ENCODE results near the gene TXNRD3.
"Not testable (repeated sequence)": the region's sequence is repeated elsewhere in the genome, so short reads cannot be mapped to it uniquely, and the experiment has no call there.

The TXNRD3 gene

DNA sequence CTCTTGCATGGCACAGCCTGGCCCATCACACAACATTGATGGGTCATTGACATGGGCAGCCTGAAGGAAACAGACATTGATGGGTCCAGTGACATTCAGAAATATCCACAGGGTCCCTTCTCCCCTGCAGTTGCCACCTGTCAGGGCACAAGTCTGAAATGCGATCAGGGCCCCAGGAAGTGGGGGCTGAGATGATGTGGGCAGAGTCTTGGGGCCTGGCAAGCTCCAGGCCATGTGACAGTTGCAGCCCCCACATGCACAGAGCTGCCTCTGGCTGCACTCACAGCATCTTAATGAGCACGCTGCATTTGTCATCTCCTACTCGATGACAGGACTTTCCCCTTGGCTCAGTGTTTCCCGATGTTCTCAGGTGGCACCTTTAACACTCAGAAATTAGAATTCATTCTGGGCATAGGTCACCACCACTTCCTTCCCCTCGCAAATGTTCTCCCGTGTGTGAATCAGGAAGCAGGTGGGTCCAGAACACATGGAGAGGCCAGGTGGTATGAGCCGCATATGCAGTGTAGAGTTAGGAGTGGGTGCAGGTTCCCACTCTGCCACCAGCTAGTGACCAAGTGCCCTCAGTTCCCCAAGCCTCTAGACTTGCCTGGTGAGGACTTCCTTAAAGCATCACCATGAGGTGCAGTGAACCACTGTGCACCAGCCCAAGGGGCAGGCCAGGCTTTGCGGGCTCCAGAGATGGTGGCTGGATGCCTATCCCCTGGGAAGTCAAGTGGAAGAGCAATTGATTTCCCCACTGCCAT lies 1.6 kb upstream of the TXNRD3 start:
- Histone ChIP-seq H3K27ac (ENCODE audit: low read depth, low read length) (no peak overlapping the region), H3K27me3 (ENCODE audit: control insufficient read depth, insufficient read depth, low read length) (no peaks in the 10 kb centered on the region), H3K4me1 (ENCODE audit: control insufficient read depth, insufficient read depth, low read length) (no peaks in the 10 kb centered on the region), H3K4me3 (ENCODE audit: low read length) (no peak overlapping the region), H3K9ac (ENCODE audit: low read length) (no peak overlapping the region), H3K36me3 (ENCODE audit: control insufficient read depth, insufficient read depth, low read length) (no peaks in the 10 kb centered on the region)

DNA sequence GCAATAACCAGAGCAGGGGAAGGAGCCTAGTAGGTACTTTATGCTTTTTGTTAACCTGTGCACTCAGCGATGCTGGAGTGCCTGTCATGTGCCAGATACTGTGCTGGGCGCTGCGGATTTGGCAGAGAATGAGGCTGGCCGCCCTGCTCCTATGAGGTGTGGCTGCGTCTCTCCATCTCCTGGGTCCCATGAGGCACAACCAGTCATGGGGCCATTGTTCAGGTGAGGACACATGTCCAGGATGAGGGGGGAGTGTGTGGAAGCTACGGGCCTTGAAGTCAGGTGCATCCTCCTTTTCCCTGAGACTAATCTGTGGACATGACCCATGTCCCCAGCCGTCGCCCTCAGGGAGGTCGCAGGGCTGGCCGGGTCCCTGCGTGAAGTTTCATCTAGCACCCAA lies 963 bp upstream of the TXNRD3 start:
- H3K4me3 ChIP-seq (ENCODE audit: low read length): no peak overlapping the region
- no peaks in the 10 kb centered on the region for H3K36me3 ChIP-seq (ENCODE audit: control insufficient read depth, insufficient read depth, low read length)
- H3K4me1 ChIP-seq (ENCODE audit: control insufficient read depth, insufficient read depth, low read length): no peaks in the 10 kb centered on the region
- H3K27ac ChIP-seq (ENCODE audit: low read depth, low read length): no peak overlapping the region
- H3K9ac ChIP-seq (ENCODE audit: low read length): no peak overlapping the region
- H3K27me3 ChIP-seq (ENCODE audit: control insufficient read depth, insufficient read depth, low read length): no peaks in the 10 kb centered on the region

DNA sequence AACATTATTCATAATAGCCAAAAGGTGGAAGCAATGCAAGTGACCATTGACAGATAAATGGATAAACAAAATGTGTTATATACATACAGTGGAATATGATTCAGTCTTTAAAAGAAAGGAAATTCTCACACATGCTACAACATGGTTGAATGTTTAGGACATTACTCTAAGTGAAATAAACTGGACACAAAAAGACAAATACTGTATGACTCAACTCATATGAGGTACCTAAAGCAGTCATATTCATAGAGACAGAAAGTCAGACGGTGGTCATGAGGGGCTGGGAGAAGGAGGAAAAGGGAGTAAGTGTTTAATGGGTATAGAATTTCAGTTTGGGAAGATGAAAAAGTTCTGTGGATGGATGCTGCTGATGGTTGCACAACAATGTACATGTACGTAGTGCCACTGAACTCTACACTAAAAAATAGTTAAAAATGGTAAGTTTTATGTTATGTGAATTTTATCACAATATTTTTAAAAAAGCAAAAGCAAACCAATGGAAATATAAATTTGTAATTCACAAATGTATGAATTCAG lies 5.3 kb downstream of the TXNRD3 start:
- Histone ChIP-seq H3K27me3 (ENCODE audit: control insufficient read depth, insufficient read depth, low read length) (no peaks in the 10 kb centered on the region), H3K36me3 (ENCODE audit: control insufficient read depth, insufficient read depth, low read length) (no peaks in the 10 kb centered on the region), H3K4me1 (ENCODE audit: control insufficient read depth, insufficient read depth, low read length) (no peaks in the 10 kb centered on the region), H3K27ac (ENCODE audit: low read depth, low read length) (no peak overlapping the region), H3K9ac (ENCODE audit: low read length) (no peak overlapping the region), H3K4me3 (ENCODE audit: low read length) (no peak overlapping the region)

DNA sequence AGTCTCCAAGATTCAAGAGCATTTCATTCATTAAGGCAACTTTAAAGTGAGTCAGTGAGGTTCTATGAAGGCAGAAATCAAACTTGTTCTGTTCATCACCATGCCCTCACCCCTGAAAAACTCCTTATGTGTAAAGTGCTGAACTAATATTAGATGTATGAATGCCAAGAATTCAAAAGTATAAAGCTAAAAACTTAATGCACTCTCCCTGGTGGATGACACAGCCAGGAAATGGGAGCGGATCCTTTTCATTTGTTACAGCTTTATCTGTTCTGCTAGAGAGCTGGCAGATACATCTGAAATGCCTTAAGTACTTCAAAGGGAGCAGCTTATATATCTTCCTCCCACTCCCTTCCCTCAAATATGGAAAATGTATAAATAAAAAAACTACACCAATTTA lies 8.2 kb downstream of the TXNRD3 start:
- Histone ChIP-seq H3K4me3 (ENCODE audit: low read length) (no peak overlapping the region), H3K27me3 (ENCODE audit: control insufficient read depth, insufficient read depth, low read length) (no peaks in the 10 kb centered on the region), H3K4me1 (ENCODE audit: control insufficient read depth, insufficient read depth, low read length) (no peaks in the 10 kb centered on the region), H3K9ac (ENCODE audit: low read length) (no peak overlapping the region), H3K27ac (ENCODE audit: low read depth, low read length) (no peak overlapping the region), H3K36me3 (ENCODE audit: control insufficient read depth, insufficient read depth, low read length) (no peaks in the 10 kb centered on the region)

DNA sequence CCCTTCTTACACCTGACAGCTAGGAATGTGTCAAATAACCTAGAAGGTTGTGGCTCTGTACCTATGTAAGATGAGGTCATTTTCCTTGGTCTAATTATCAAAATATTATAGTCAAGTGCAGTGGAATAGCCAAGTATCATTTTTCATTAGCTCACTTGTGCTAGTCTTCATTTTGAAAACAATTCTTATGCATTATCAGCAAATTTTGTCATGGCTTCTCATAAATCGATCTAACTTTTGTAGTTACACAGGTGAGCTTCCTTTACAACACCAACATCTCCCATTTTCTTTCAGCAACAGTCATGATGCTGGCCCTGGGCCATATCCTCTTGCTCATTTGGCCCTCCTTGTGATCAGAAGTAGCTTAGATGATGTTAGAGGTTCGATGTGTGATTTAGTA lies 10.3 kb downstream of the TXNRD3 start:
- Histone ChIP-seq H3K4me3 (ENCODE audit: low read length) (no peak overlapping the region), H3K36me3 (ENCODE audit: control insufficient read depth, insufficient read depth, low read length) (no peaks in the 10 kb centered on the region), H3K27me3 (ENCODE audit: control insufficient read depth, insufficient read depth, low read length) (no peaks in the 10 kb centered on the region), H3K4me1 (ENCODE audit: control insufficient read depth, insufficient read depth, low read length) (no peaks in the 10 kb centered on the region), H3K9ac (ENCODE audit: low read length) (no peak overlapping the region), H3K27ac (ENCODE audit: low read depth, low read length) (no peak overlapping the region)

DNA sequence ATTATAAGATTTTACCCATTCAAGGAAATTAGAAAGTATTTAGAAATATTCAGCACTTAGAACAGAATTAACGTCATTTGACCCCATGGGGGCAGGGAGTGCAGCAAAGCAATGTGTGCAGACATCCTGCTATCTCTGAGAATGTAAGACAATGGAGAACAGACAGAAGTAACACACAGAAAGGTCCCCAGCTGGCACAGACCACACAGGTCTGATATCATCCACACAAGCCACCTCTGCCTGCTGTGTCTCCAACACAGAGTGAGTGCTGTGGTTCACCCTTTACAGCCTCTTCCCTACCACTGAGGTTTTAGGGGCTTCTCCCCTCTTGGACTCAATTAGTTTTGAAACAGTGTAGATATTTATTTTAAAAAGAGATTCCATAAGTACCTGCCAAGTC lies 16.1 kb downstream of the TXNRD3 start:
- H3K27ac ChIP-seq (ENCODE audit: low read depth, low read length): no peak overlapping the region
- no peak overlapping the region for H3K9ac ChIP-seq (ENCODE audit: low read length)
- no peaks in the 10 kb centered on the region for H3K36me3 ChIP-seq (ENCODE audit: control insufficient read depth, insufficient read depth, low read length)
- no peaks in the 10 kb centered on the region for H3K4me1 ChIP-seq (ENCODE audit: control insufficient read depth, insufficient read depth, low read length)
- no peaks in the 10 kb centered on the region for H3K27me3 ChIP-seq (ENCODE audit: control insufficient read depth, insufficient read depth, low read length)
- no peak overlapping the region for H3K4me3 ChIP-seq (ENCODE audit: low read length)

DNA sequence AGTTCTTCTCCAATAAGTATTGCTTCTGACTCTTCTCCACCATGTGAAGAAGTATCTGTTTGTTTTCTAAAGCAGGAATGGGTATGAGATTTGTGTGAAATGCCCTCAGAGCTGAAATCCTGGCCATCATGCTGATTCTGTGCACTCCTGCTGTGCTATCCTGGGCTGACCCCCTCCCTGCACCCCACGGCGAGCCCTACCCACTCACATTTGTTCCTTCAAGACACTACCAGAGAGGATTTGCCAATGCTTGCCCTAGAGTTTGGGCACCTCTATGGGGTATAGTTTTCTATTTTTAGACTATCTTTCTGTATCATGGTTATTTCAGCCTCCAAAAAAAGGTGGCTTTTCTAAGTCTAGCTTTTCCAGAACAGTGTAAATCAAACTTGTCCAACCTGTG lies 18.5 kb downstream of the TXNRD3 start:
- Histone ChIP-seq H3K4me3 (ENCODE audit: low read length) (no peak overlapping the region), H3K27me3 (ENCODE audit: control insufficient read depth, insufficient read depth, low read length) (no peaks in the 10 kb centered on the region), H3K9ac (ENCODE audit: low read length) (no peak overlapping the region), H3K36me3 (ENCODE audit: control insufficient read depth, insufficient read depth, low read length) (no peaks in the 10 kb centered on the region), H3K4me1 (ENCODE audit: control insufficient read depth, insufficient read depth, low read length) (no peaks in the 10 kb centered on the region), H3K27ac (ENCODE audit: low read depth, low read length) (no peak overlapping the region)

DNA sequence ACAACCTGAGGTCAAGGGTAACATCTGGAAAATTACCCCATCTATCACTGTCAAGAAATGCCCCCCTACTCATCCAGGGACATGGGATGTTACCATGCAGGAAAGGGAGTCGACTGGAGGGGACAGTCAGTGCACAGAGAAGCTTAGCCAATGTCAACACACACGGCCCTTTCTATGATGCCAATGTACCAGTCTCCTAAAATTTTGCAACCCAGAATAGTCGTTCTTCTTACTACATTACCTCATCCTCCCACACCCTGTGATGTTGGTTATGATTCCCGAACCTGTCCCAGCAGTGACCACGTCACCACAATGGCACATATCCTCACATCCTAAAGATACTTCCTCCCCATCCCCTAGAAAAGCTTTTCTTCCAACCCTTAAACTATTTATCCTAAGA lies 20.1 kb downstream of the TXNRD3 start:
- Histone ChIP-seq H3K9ac (ENCODE audit: low read length) (no peak overlapping the region), H3K4me3 (ENCODE audit: low read length) (no peak overlapping the region), H3K4me1 (ENCODE audit: control insufficient read depth, insufficient read depth, low read length) (no peaks in the 10 kb centered on the region), H3K27me3 (ENCODE audit: control insufficient read depth, insufficient read depth, low read length) (no peaks in the 10 kb centered on the region), H3K27ac (ENCODE audit: low read depth, low read length) (no peak overlapping the region), H3K36me3 (ENCODE audit: control insufficient read depth, insufficient read depth, low read length) (no peaks in the 10 kb centered on the region)

DNA sequence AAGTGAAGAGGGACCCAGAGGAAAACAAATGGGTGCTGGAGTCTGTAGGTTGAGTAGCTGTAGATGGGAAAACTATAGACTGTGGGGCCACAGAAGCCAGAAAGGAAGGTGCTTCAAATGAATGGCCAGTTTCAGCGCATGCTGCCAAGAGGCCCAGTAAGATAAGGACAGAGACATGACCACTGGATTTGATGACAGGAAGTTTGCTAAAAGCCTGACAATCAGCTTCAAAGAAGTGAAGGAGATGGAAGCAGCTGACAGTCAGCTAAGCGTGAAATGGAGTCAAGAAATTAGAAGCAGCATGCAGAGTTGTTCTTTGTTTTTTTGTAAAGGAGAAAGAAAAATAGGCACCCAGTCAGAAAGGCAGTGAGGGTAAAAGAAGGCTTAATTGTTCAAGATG lies 24.9 kb downstream of the TXNRD3 start:
- Histone ChIP-seq H3K4me1 (ENCODE audit: control insufficient read depth, insufficient read depth, low read length) (no peaks in the 10 kb centered on the region), H3K4me3 (ENCODE audit: low read length) (no peak overlapping the region), H3K27ac (ENCODE audit: low read depth, low read length) (no peak overlapping the region), H3K27me3 (ENCODE audit: control insufficient read depth, insufficient read depth, low read length) (no peaks in the 10 kb centered on the region), H3K9ac (ENCODE audit: low read length) (no peak overlapping the region), H3K36me3 (ENCODE audit: control insufficient read depth, insufficient read depth, low read length) (no peaks in the 10 kb centered on the region)

DNA sequence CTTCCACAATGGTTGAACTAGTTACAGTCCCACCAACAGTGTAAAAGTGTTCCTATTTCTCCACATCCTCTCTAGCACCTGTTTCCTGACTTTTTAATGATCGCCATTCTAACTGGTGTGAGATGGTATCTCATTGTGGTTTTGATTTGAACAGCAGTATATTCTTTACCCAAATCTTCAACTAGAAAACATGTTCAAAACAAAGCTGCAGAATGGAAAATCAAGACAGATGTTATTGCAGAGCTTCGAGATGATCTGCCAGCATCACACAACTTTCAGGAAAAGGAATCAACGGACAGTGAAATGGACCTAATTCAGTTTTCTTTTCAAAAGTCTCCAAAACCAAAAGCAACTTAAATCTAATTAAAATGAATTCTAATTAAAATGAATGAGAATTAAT lies 29.2 kb downstream of the TXNRD3 start:
- not testable (repeated sequence) for H3K4me1 ChIP-seq (ENCODE audit: control insufficient read depth, insufficient read depth, low read length); H3K27me3 ChIP-seq (ENCODE audit: control insufficient read depth, insufficient read depth, low read length); H3K36me3 ChIP-seq (ENCODE audit: control insufficient read depth, insufficient read depth, low read length); H3K9ac ChIP-seq (ENCODE audit: low read length); H3K4me3 ChIP-seq (ENCODE audit: low read length); H3K27ac ChIP-seq (ENCODE audit: low read depth, low read length)

DNA sequence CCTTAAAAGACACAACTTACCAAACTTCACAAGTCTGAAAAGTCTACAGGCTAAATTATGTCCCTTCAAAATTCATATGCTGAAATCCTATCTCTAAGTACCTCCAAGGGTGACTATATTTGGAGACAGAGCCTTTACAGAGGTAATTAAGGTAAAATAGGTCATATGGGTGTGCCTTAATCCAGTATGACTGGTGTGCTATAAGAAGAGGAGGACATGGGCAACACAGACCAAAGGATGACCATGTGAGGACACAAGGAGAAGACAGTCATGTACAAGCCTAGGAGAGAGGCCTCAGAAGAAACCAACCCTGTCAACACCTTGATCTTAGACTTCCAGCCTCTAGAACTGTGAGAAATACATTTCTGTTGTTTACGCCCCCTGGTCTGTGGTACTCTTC lies 32.2 kb downstream of the TXNRD3 start:
- no peaks in the 10 kb centered on the region for H3K36me3 ChIP-seq (ENCODE audit: control insufficient read depth, insufficient read depth, low read length)
- no peak overlapping the region for H3K9ac ChIP-seq (ENCODE audit: low read length)
- no peaks in the 10 kb centered on the region for H3K4me1 ChIP-seq (ENCODE audit: control insufficient read depth, insufficient read depth, low read length)
- no peak overlapping the region for H3K4me3 ChIP-seq (ENCODE audit: low read length)
- H3K27ac ChIP-seq (ENCODE audit: low read depth, low read length): no peak overlapping the region
- H3K27me3 ChIP-seq (ENCODE audit: control insufficient read depth, insufficient read depth, low read length): no peaks in the 10 kb centered on the region

DNA sequence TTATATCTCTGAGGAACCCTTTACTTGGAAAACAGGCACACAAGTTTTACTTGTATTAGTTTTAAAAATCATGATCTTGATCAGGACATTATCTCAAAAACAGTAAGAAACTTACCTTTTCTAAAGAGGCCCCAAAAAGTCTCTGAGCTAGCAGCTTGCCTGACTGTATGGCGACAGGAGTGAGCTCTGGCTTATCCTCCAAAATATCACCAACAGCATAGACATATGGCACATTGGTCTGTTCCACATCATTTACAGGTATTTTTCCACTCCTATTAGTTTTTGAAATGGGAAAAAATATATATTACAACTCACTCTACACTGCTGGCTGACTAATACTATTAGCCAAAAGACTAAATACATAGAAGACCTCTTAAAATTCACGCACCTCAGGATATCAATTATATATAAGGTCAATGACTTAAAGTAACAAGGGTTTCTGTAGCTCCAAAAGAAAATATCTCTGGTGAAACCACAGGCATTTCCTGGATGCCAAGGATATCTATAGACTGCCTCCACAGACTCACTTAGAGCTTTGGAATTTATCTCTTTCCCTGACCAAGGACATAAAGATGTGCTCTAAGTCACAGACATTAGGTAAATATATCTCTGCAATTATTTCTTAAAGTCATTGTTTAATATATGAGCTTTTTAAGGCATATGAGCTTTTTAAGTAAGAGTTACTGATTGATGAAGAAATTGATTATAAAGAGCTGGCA lies 33.1 kb downstream of the TXNRD3 start:
- Histone ChIP-seq H3K36me3 (ENCODE audit: control insufficient read depth, insufficient read depth, low read length) (no peaks in the 10 kb centered on the region), H3K27me3 (ENCODE audit: control insufficient read depth, insufficient read depth, low read length) (no peaks in the 10 kb centered on the region), H3K9ac (ENCODE audit: low read length) (no peak overlapping the region), H3K27ac (ENCODE audit: low read depth, low read length) (no peak overlapping the region), H3K4me3 (ENCODE audit: low read length) (no peak overlapping the region), H3K4me1 (ENCODE audit: control insufficient read depth, insufficient read depth, low read length) (no peaks in the 10 kb centered on the region)

DNA sequence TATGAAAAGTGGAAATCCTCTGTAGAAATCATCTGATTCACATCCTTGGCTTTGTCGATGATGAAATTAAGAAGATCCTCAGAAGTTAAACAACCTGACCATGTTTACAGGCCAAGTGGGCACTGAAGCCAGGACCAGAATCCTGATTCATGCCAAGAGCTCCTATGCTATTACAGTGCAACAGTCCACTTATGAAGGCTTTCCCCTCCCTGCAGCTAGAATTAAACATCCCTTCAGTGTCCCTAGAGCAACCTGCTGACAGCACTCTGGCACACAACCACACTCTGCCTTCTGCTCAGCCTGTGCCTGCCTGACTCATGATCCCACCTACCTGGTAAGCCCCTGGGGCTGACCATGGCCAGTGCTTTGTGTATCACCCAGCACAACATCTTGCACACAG lies 33.8 kb downstream of the TXNRD3 start:
- H3K9ac ChIP-seq (ENCODE audit: low read length): no peak overlapping the region

More for the DNA sequence above, 33.8 kb downstream of the TXNRD3 start:
- Histone ChIP-seq H3K27ac (ENCODE audit: low read depth, low read length) (no peak overlapping the region), H3K4me1 (ENCODE audit: control insufficient read depth, insufficient read depth, low read length) (no peaks in the 10 kb centered on the region), H3K4me3 (ENCODE audit: low read length) (no peak overlapping the region), H3K27me3 (ENCODE audit: control insufficient read depth, insufficient read depth, low read length) (no peaks in the 10 kb centered on the region), H3K36me3 (ENCODE audit: control insufficient read depth, insufficient read depth, low read length) (no peaks in the 10 kb centered on the region)

All from rectal smooth muscle tissue (tissue), 1 donor.